HFF-Myc (cell line): ENCODE measurements around the gene ARL14.

Experiments used
- DNase-seq: peaks from one replicate; pipeline ENCODE4 v3.0.0-alpha.2; 2011; ENCODE audit warnings: low read depth; ENCODE audit errors: extremely low read depth
- H3K4me3 ChIP-seq: replicated peaks from 2 replicates; pipeline ENCODE4 v1.5.1; 2011; ENCODE audit warnings: low read depth, mild to moderate bottlenecking, control low read depth, low read length
- CTCF ChIP-seq: IDR thresholded peaks from 2 replicates; pipeline ENCODE4 v1.5.1; 2012; ENCODE audit warnings: mild to moderate bottlenecking, low read depth, low read length, control low read depth; ENCODE audit errors: missing control alignments

ARL14 gene

DNA sequence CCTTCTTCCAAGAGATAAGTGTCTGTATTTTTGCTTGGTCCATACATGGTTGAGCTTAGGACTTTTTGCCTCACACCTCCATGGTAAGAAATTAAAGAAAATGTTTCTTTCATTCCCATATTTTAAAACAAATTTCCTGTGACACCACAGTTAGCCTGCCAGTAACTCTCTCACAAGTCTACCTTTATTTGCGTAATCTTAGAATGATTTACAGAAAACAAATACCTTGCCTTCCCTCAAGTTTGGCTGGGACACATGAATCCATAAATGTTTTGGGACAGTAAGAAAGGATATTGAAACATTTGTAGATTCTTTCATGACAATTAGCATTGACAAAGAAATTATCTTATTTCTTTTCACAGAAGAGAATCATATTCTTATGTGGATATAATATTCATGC, 3.8 kb upstream of the ARL14 start:
- no peak overlapping the region for H3K4me3 ChIP-seq
- DNase-seq: no peak
- no peak for TF ChIP-seq CTCF

DNA sequence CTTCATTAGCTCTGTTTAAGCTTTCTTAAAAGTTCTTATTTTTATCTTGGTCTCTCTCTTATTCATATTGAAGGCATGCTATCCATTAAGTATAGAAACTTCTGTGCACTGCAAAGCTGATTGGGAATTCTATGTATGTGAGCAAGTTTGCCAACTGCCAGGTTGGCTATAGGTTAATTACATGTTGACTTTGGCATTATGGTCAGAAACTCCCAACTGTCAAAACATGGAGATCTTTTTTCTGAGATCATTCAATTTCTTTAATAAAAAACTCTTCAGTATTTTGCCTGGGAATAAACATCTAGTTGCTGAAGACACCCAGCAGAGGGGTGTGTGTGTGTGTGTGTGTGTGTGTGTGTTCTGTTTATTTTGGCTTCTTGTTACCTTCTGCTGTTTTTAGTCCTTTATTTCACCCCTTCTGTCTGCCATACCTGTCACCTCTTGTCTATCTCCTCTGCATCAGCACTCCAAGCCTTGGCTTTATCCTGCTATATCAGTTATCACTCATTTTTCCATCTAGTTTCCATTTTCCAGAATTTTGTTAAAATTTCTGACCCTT, 1.3 kb upstream of the ARL14 start:
- H3K4me3 ChIP-seq: no peak overlapping the region
- DNase-seq: no peak

GRCh38 chr3:160677459-160677881, 510 bp downstream of the ARL14 start:
- no peak for TF ChIP-seq CTCF
- no peak for DNase-seq
- H3K4me3 ChIP-seq: no peak overlapping the region

More for the DNA sequence above, 1.3 kb upstream of the ARL14 start:
- TF ChIP-seq CTCF: no peak

GRCh38 chr3:160678292-160678842, 1.4 kb downstream of the ARL14 start:
- H3K4me3 ChIP-seq: no peak overlapping the region
- no peak for DNase-seq

DNA sequence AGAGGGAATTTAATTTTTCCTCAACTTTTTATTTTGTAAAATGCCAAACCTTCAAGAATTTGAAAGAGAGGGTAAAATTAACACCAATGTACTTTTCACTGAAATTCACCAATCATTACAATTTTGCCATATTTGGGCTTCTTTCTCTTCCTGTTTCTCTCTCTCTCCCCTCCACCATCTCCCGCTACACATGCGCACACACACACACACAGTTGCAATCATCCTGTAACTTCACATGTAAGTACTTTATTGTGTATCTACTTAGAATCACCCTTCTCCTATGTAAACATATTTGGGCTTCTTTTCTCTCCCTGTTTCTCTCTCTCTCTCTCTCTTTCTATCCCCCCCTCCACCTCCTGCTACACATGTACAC, 7.4 kb downstream of the ARL14 start:
- H3K4me3 ChIP-seq: no peak overlapping the region
- TF ChIP-seq CTCF: no peak
- no peak for DNase-seq

More at GRCh38 chr3:160678292-160678842, 1.4 kb downstream of the ARL14 start:
- TF ChIP-seq CTCF: no peak

DNA sequence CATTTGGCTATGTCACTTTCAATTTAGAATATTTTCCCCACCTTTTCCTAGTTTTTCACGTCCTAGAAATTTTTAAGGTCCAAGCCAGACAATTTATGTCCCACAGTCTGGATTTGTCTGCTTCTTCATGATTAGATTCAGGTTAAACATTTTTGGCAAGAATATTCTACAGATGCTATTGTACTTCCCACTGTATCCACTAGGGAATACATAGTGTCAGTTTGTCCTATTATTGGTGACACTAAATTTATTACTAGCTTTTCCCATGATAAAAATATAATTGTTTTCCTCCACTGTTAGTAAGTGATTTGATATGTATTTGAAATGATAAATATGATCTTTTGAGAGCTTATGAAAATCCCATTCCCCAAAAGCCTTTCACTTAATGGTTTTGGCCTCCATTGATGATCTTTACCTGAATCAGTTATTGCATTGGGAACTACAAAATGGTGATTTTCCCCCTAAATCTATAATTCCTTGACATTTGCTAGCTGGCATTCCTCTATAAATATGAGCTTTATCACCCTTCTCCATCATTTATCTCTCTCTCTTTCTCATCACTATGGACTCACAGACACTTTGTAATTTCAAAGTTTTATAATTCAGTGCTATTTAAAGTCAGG, 8.3 kb downstream of the ARL14 start:
- peak; percentile 8 for TF ChIP-seq CTCF
- H3K4me3 ChIP-seq: no peak overlapping the region
- DNase-seq: no peak
